DND-41 (cell line): ENCODE data around the gene ZNF451.

Experiments
- ATAC-seq: fragments of 200-7000 bp; cut with Tn5 transposase; 3 replicates; pipeline ENCODE4 v1.9.1; 2021; ENCODE audit warnings: low read depth; ENCODE audit not compliant: insufficient read depth
- DNase-seq: peaks from one replicate; pipeline ENCODE4 v3.0.0-alpha.2; 2020
- H2AFZ ChIP-seq: 2 replicates; pipeline ENCODE4 v1.6.0; 2012; ENCODE audit warnings: low read depth, low read length
- H3K27ac ChIP-seq: 2 replicates; pipeline ENCODE4 v1.5.1; 2012; ENCODE audit warnings: low read length, inconsistent platforms
- H3K27me3 ChIP-seq: fragments of 200-600 bp; sonication (generic); 2 replicates; pipeline ENCODE4 v1.6.0; 2012; ENCODE audit warnings: low read length, mild to moderate bottlenecking, inconsistent platforms; ENCODE audit not compliant: insufficient read depth, poor library complexity
- H3K36me3 ChIP-seq: 2 replicates; pipeline ENCODE4 v1.5.1; 2012; ENCODE audit warnings: low read length, inconsistent platforms; ENCODE audit not compliant: insufficient read depth
- H3K4me1 ChIP-seq: 2 replicates; pipeline ENCODE4 v1.5.1; 2012; ENCODE audit warnings: mild to moderate bottlenecking, low read length; ENCODE audit not compliant: insufficient read depth
- H3K4me2 ChIP-seq: 2 replicates; pipeline ENCODE4 v1.6.0; 2012; ENCODE audit warnings: mild to moderate bottlenecking, moderate library complexity, low read length, inconsistent platforms; ENCODE audit not compliant: insufficient read depth
- H3K4me3 ChIP-seq, 2 experiments: fragments of 200-600 bp in 1 of 2; shearing (Covaris generic) in 1 of 2; 2 replicates each; pipeline ENCODE4 v1.5.1; 2012 to 2016; ENCODE audit warnings: inconsistent platforms in 2 of 2, low read length in 2 of 2, mild to moderate bottlenecking in 2 of 2, low read depth in 1 of 2, moderate library complexity in 1 of 2
- H3K79me2 ChIP-seq: 2 replicates; pipeline ENCODE4 v1.6.0; 2012; ENCODE audit warnings: low read length, inconsistent platforms; ENCODE audit not compliant: insufficient read depth
- H3K9ac ChIP-seq: 2 replicates; pipeline ENCODE4 v1.6.0; 2012; ENCODE audit warnings: low read depth, mild to moderate bottlenecking, inconsistent platforms, low read length, moderate library complexity
- H3K9me3 ChIP-seq: 2 replicates; pipeline ENCODE4 v1.5.1; 2012; ENCODE audit warnings: low read length, moderate library complexity, mild to moderate bottlenecking, inconsistent platforms; ENCODE audit not compliant: insufficient read depth, severe bottlenecking
- H4K20me1 ChIP-seq: 2 replicates; pipeline ENCODE4 v1.6.0; 2012; ENCODE audit warnings: low read length; ENCODE audit not compliant: insufficient read depth
- EZH2 ChIP-seq: IDR thresholded peaks from 3 replicates; pipeline ENCODE4 v1.6.1; 2012; ENCODE audit warnings: borderline replicate concordance, low read depth, mild to moderate bottlenecking, moderate library complexity, low read length, inconsistent platforms; ENCODE audit not compliant: severe bottlenecking
- TF ChIP-seq, protein P1 (sequence below): IDR thresholded peaks from 2 replicates; pipeline ENCODE4 v1.5.1; 2012; ENCODE audit warnings: borderline replicate concordance, low read length, moderate library complexity, mild to moderate bottlenecking; ENCODE audit not compliant: poor library complexity, severe bottlenecking; ENCODE audit errors: extremely low read depth

Gene ZNF451

DNA sequence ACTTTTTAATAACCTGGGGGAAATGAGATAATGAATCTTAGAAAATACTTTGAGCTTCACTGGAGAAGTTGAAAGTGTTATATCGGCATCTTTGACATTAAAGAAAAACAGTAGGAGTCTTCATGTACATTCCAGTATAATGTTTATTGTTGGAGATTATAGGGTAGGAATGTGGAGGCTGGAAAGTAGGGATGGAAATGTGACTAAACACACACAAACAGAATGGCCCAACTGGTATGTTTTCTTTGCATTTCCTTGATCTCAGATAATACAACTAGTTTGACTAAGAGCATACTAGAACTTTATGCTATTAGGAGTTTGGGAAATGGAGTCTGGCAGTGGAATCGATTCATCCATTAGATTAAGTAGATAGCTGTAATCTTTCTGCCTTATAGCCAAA lies 72.0 kb downstream of the ZNF451 start:
- no peaks in the 10 kb centered on the region for H3K9me3 ChIP-seq
- H4K20me1 ChIP-seq = no peaks in the 10 kb centered on the region
- no peak for ATAC-seq
- TF ChIP-seq, protein P1, sequence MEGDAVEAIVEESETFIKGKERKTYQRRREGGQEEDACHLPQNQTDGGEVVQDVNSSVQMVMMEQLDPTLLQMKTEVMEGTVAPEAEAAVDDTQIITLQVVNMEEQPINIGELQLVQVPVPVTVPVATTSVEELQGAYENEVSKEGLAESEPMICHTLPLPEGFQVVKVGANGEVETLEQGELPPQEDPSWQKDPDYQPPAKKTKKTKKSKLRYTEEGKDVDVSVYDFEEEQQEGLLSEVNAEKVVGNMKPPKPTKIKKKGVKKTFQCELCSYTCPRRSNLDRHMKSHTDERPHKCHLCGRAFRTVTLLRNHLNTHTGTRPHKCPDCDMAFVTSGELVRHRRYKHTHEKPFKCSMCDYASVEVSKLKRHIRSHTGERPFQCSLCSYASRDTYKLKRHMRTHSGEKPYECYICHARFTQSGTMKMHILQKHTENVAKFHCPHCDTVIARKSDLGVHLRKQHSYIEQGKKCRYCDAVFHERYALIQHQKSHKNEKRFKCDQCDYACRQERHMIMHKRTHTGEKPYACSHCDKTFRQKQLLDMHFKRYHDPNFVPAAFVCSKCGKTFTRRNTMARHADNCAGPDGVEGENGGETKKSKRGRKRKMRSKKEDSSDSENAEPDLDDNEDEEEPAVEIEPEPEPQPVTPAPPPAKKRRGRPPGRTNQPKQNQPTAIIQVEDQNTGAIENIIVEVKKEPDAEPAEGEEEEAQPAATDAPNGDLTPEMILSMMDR = no peak
- no peak overlapping the region for H3K27ac ChIP-seq
- no peak overlapping the region for H2AFZ ChIP-seq
- H3K27me3 ChIP-seq = no peaks in the 10 kb centered on the region
- no peaks in the 10 kb centered on the region for H3K79me2 ChIP-seq
- H3K4me1 ChIP-seq = no peaks in the 10 kb centered on the region
- no peak overlapping the region for H3K4me3 ChIP-seq
- no peak overlapping the region for H3K9ac ChIP-seq
- DNase-seq = no peak
- no peak overlapping the region for H3K4me2 ChIP-seq
- peaks cover 28% of the 10 kb centered on the region for H3K36me3 ChIP-seq

DNA sequence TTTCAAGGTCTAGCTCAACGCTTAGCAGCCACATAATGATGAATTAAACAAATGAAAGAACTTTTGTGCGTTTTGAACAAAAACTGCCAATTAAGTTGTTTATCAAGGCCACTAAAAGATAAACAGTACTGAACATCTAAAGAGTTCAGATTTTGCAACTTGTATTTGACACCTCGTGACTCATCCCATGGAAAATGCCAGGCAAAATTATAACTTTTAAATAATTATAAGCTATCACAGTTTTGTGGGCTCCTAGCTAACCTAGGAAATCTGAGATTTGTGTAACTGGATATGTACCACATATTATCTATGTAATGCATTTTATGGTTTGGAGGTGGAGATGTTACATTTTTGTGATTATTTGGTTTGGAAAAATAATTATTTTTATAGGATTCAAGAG lies 72.5 kb downstream of the ZNF451 start:
- H3K4me1 ChIP-seq = no peaks in the 10 kb centered on the region
- H3K9me3 ChIP-seq = no peaks in the 10 kb centered on the region
- no peak overlapping the region for H2AFZ ChIP-seq
- no peak overlapping the region for H3K4me2 ChIP-seq
- no peaks in the 10 kb centered on the region for H3K79me2 ChIP-seq
- ATAC-seq (no peak), DNase-seq (no peak)
- TF ChIP-seq, protein P1 = no peak
- no peak for TF ChIP-seq EZH2
- no peaks in the 10 kb centered on the region for H4K20me1 ChIP-seq
- H3K36me3 ChIP-seq = peaks cover 30% of the 10 kb centered on the region
- no peak overlapping the region for H3K4me3 ChIP-seq
- H3K27me3 ChIP-seq = no peaks in the 10 kb centered on the region
- no peak overlapping the region for H3K27ac ChIP-seq
- no peak overlapping the region for H3K9ac ChIP-seq

DNA sequence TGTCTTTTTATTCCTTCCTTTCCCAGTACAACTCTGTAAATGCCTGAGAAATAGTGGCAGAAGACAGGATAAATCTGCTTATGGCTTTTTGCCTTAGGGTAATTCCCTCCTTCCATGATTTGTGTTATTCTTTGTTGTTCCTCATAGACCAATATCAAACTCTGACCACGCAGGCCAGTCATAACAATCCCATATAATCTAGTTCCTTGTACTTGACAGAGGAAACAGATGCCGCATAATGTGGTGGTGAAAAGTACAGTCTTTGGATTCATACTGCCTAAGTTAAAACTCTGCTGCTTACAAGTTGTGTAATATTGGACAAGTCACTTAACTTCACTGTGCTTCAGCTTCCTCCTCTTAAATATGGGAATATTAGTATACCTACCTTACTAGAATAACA lies 74.0 kb downstream of the ZNF451 start:
- Histone ChIP-seq H3K79me2 (no peaks in the 10 kb centered on the region), H3K4me1 (no peaks in the 10 kb centered on the region), H3K9me3 (no peaks in the 10 kb centered on the region), H3K27me3 (no peaks in the 10 kb centered on the region), H3K4me2 (no peak overlapping the region), H3K4me3 (no peak overlapping the region), H2AFZ (no peak overlapping the region), H3K36me3 (peaks cover 33% of the 10 kb centered on the region), H3K27ac (no peak overlapping the region), H3K9ac (no peak overlapping the region), H4K20me1 (no peaks in the 10 kb centered on the region)
- ATAC-seq (no peak), DNase-seq (no peak)
- TF ChIP-seq, protein P1 = no peak
- TF ChIP-seq EZH2 = no peak

DNA sequence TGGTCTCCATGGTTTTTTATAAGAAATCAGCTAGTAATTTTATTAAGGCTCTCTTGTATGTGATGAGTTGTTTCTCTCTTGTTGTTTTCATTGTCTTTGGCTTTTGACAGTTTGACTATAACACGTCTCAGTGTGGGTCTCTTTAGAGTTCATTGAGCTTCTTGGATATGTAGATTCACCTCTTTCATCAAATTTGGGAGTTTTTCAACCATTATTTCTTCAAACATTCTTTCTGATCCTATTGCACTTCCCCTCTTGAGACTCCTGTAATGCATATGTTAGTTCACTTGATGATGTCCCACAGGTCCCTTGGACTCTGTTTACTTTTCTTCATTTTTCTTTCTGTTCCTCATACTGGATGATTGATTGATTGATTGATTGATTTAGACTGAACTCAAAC lies 75.1 kb downstream of the ZNF451 start:
- no peaks in the 10 kb centered on the region for H4K20me1 ChIP-seq
- no peaks in the 10 kb centered on the region for H3K79me2 ChIP-seq
- H3K27ac ChIP-seq = no peak overlapping the region
- H3K4me3 ChIP-seq = no peak overlapping the region
- H2AFZ ChIP-seq = no peak overlapping the region
- no peaks in the 10 kb centered on the region for H3K4me1 ChIP-seq
- H3K9ac ChIP-seq = no peak overlapping the region
- H3K9me3 ChIP-seq = no peaks in the 10 kb centered on the region
- DNase-seq = no peak
- no peak overlapping the region for H3K4me2 ChIP-seq
- H3K36me3 ChIP-seq = peaks cover 33% of the 10 kb centered on the region
- no peaks in the 10 kb centered on the region for H3K27me3 ChIP-seq
- no peak for ATAC-seq
- TF ChIP-seq EZH2 = no peak
- TF ChIP-seq, protein P1 = no peak
